ENCODE measurements around the gene SRPK2.

- TF ChIP-seq GATA2 (IDR thresholded peaks at IDR 0.05; ENCODE audit: low read depth, low read length), result no peak
- TF ChIP-seq GATA3 (IDR thresholded peaks at IDR 0.05; ENCODE audit: low read depth, low read length), result no peak
Observed at GRCh38 chr7:105210721-105211205, 178.0 kb downstream of the SRPK2 start.
